GM12891 (cell line): ENCODE data around the gene PHF20.

Experiments used
- POLR2A ChIP-seq: IDR thresholded peaks from 2 replicates; pipeline ENCODE4 v1.6.1; 2011; ENCODE audit warnings: low read depth, low read length, control low read depth
- POLR2AphosphoS5 ChIP-seq: IDR thresholded peaks from 2 replicates; pipeline ENCODE4 v1.6.1; 2011; ENCODE audit warnings: low read depth, low read length, control low read depth

DNA sequence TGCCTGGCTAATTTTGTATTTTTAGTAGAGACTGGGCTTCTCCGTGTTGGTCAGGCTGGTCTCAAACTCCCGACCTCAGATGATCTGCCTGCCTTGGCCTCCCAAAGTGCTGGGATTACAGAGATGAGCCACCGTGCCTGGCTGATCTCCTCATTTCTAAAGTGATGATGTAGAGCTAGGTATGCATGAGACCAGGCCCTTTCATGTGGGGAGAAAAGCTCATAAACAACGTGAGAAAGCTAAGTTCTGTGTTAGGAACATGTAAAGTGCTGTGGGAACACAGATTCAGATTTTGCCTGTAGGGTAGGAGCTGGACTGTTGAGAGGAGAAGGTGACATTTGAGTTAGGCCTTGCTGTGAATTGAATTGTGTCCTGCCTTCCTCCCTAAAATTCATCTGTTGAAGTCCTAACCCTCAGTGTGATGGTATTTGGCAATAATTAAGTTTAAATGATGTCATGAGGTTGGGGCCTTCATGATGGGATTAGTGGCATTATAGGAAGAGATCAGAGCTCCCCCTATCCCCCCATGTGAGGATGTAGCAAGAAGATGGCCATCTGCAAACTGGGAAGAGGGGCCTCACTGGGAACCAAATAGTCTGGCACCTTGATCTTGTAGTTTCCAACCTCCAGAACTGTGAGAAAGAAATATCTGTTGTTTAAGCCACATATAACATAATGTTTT, 133.3 kb downstream of the PHF20 start:
- TF ChIP-seq POLR2AphosphoS5 (no peak), POLR2A (no peak)
